A549 (cell line): ENCODE data around the gene PLA2G2D. TPM values are rescaled to one million over a fixed set of nuclear protein-coding genes. Genes with fewer than 3 reads are reported as not detected.

Source experiments
- ATAC-seq, 2 experiments: fragments of 200-7000 bp in 1 of 2; fragments of >200 bp in 1 of 2; cut with Nextera tagmentation in 1 of 2; cut with Tn5 transposase in 1 of 2; 3 replicates each; pipeline versions ENCODE4 v1.8.0 to v1.9.1; 2018 to 2020; ENCODE audit warnings: mild to moderate bottlenecking in 1 of 2, moderate library complexity in 1 of 2
- CTCF ChIA-PET: fragments of 300-600 bp; sonication (Branson Sonifier 250); formaldehyde crosslinking; extraction: SDS; loops from one replicate; lab custom pipeline; 2021; ENCODE audit warnings: antibody characterized with exemption, inconsistent platforms; lab: Yijun Ruan, JAX
- POLR2A ChIA-PET: fragments of 350-600 bp; formaldehyde crosslinking; extraction: SDS; loops from one replicate; lab custom pipeline; 2021; ENCODE audit warnings: antibody characterized with exemption, inconsistent platforms; lab: Yijun Ruan, JAX
- DNase-seq, 2 experiments: peaks; one replicate each; pipeline versions ENCODE4 v3.0.0 to v3.0.0-alpha.2; 2011 to 2016; ENCODE audit warnings: low read depth in 1 of 2, low spot score in 1 of 2
- FAIRE-seq: peaks from 2 replicates; lab custom pipeline; 2011; peaks lifted over from hg19 to GRCh38; lab: Jason Lieb, UNC
- H3K27ac ChIP-seq, 2 experiments: fragments of >200 bp; sonication (Bioruptor Twin); formaldehyde crosslinking; 3 replicates each; pipeline ENCODE4 v1.5.1; 2016 to 2017
- H3K4me1 ChIP-seq: fragments of >200 bp; sonication (Bioruptor Twin); formaldehyde crosslinking; 3 replicates; pipeline ENCODE4 v1.6.1; 2016
- H3K4me2 ChIP-seq: fragments of >200 bp; sonication (Bioruptor Twin); formaldehyde crosslinking; 3 replicates; pipeline ENCODE4 v1.6.1; 2016
- H3K4me3 ChIP-seq: fragments of >200 bp; sonication (Bioruptor Twin); formaldehyde crosslinking; 3 replicates; pipeline ENCODE4 v1.5.1; 2016
- H3K9me3 ChIP-seq: fragments of >200 bp; sonication (Bioruptor Twin); formaldehyde crosslinking; 3 replicates; pipeline ENCODE4 v1.6.1; 2016
- ELK1 ChIP-seq: fragments of 150-350 bp; IDR thresholded peaks from 2 replicates; pipeline ENCODE4 v1.6.1; 2014; ENCODE audit warnings: low read depth, mild to moderate bottlenecking, low read length
- ESRRA ChIP-seq: fragments of 150-350 bp; IDR thresholded peaks from 2 replicates; pipeline ENCODE4 v1.6.1; 2014; ENCODE audit warnings: mild to moderate bottlenecking, low read length, borderline replicate concordance
- FOSB ChIP-seq: fragments of 250-450 bp; sonication (Bioruptor Pico); IDR thresholded peaks from 2 replicates; pipeline ENCODE4 v1.5.0; 2020; ENCODE audit warnings: mild to moderate bottlenecking, moderate library complexity
- FOSL2 ChIP-seq, 2 experiments: fragments of 450-650 bp in 1 of 2; fragments of >200 bp in 1 of 2; sonication (Bioruptor Twin) in 1 of 2; formaldehyde crosslinking; IDR thresholded peaks; 2 replicates each; pipeline versions ENCODE4 v1.5.0 to v1.6.1; 2016 to 2020; ENCODE audit warnings: mild to moderate bottlenecking in 1 of 2, moderate library complexity in 1 of 2
- GATA3 ChIP-seq: IDR thresholded peaks from 2 replicates; pipeline ENCODE4 v1.6.1; 2012; ENCODE audit warnings: borderline replicate concordance
- MAX ChIP-seq: IDR thresholded peaks from 2 replicates; pipeline ENCODE4 v1.6.1; 2012
- MAZ ChIP-seq: fragments of 150-350 bp; IDR thresholded peaks from 2 replicates; pipeline ENCODE4 v1.6.1; 2014; ENCODE audit warnings: antibody characterized with exemption, low read depth, low read length, borderline replicate concordance
- MYC ChIP-seq: IDR thresholded peaks from 2 replicates; pipeline ENCODE4 v1.6.1; 2012; ENCODE audit warnings: mild to moderate bottlenecking, inconsistent platforms, low read length, improper control_type of control experiment, borderline replicate concordance
- POLR2A ChIP-seq: IDR thresholded peaks from 2 replicates; pipeline ENCODE4 v1.6.1; 2012; ENCODE audit warnings: mild to moderate bottlenecking, low read length
- RAD21 ChIP-seq, 2 experiments: fragments of >200 bp in 1 of 2; sonication (Bioruptor Twin) in 1 of 2; formaldehyde crosslinking in 1 of 2; IDR thresholded peaks in 1 of 2; conservative IDR thresholded peaks in 1 of 2; 2 replicates in 1 of 2; 3 replicates in 1 of 2; pipeline ENCODE4 v1.6.1; 2012 to 2018; ENCODE audit warnings: inconsistent platforms in 1 of 2
- SMC3 ChIP-seq: fragments of >200 bp; sonication (Bioruptor Twin); formaldehyde crosslinking; IDR thresholded peaks from 3 replicates; pipeline ENCODE4 v1.6.1; 2018; ENCODE audit warnings: inconsistent platforms
- TP53 ChIP-seq: fragments of 250-450 bp; sonication (Bioruptor Pico); IDR thresholded peaks from 2 replicates; pipeline ENCODE4 v1.5.0; 2021; ENCODE audit warnings: mild to moderate bottlenecking, moderate library complexity
- WGBS: methylation state at CpG from one replicate; pipeline ENCODE4 v1.1.6; 2017; ENCODE audit errors: missing lambda C conversion rate; 5-methylcytosine and 5-hydroxymethylcytosine counted together
- polyA plus RNA-seq, 4 experiments: library from polyadenylated mRNA; depleted of rRNA in 3 of 4; stranded (reverse); fragments of >200 nt; fragmentation: RNase III in 1 of 4; extraction: RNeasy Plus Mini Kit Qiagen cat#74134 plus additional on column Dnase treatment in 1 of 4; gene quantifications; 2 replicates in 3 of 4; 3 replicates in 1 of 4; pipeline ENCODE4 v1.2.3, GENCODE V29; 2011 to 2017
- TF ChIP-seq, protein P1 (sequence below): fragments of >200 bp; sonication (Bioruptor Twin); formaldehyde crosslinking; IDR thresholded peaks from 3 replicates; pipeline ENCODE4 v1.5.1; 2016

Gene PLA2G2D
- polyA plus RNA-seq, 2 of the 4 experiments (the other 2 are of a cell fraction), result not detected

- TF ChIP-seq, protein P1, sequence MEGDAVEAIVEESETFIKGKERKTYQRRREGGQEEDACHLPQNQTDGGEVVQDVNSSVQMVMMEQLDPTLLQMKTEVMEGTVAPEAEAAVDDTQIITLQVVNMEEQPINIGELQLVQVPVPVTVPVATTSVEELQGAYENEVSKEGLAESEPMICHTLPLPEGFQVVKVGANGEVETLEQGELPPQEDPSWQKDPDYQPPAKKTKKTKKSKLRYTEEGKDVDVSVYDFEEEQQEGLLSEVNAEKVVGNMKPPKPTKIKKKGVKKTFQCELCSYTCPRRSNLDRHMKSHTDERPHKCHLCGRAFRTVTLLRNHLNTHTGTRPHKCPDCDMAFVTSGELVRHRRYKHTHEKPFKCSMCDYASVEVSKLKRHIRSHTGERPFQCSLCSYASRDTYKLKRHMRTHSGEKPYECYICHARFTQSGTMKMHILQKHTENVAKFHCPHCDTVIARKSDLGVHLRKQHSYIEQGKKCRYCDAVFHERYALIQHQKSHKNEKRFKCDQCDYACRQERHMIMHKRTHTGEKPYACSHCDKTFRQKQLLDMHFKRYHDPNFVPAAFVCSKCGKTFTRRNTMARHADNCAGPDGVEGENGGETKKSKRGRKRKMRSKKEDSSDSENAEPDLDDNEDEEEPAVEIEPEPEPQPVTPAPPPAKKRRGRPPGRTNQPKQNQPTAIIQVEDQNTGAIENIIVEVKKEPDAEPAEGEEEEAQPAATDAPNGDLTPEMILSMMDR, result no peak
- no peak for TF ChIP-seq RAD21 (conservative IDR thresholded peaks at IDR 0.05 in 1 of 2, IDR thresholded peaks at IDR 0.05 in 1 of 2)
- TF ChIP-seq POLR2A, result no peak
These were observed 26.0 kb downstream of the PLA2G2D start (continued) for GRCh38 chr1:20093303-20093702.

- CTCF ChIA-PET, result interaction anchor here (0.6 to 4.0 kb wide), 5 partner anchors 10 to 173 kb away, joined by 3 to 18 read pairs (median 3); no protein-coding TSS in a partner anchor
- H3K4me2 ChIP-seq, result no peak overlapping the region
- H3K4me1 ChIP-seq, result no peaks in the 10 kb centered on the region
- POLR2A ChIA-PET, result no interaction called here
- 36% methylated on average over 6 of the region's 6 CpGs for WGBS
- ATAC-seq (no peak), FAIRE-seq (no peak), DNase-seq (no peak)
- no peak overlapping the region for H3K4me3 ChIP-seq
- no peak for TF ChIP-seq SMC3
- H3K27ac ChIP-seq, result no peak overlapping the region
- H3K9me3 ChIP-seq, result no peaks in the 10 kb centered on the region
These were observed 28.7 kb downstream of the PLA2G2D start for GRCh38 chr1:20090641-20091040.

DNA sequence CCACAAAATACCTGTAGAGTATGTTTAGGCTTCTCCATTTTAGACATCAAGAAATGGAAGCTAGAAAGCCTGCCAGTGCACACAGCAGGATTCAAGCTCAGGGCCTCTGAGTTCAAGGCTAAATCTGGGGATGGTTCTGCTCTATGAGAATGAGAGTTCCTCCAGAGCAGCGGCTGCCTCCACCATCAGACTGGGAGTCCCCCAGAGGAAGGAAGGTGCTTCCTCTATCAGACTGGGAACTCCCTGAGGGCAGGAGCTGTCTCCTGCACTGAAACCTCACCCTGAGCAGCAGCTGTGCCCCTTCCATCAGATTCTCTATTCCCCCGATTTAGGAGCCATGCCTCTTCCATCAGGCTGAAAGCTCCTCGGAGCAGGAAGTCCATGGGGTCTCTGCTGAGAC lies 29.2 kb downstream of the PLA2G2D start:
- 47% methylated on average over 2 of the region's 3 CpGs for WGBS

More for the DNA sequence above, 29.2 kb downstream of the PLA2G2D start:
- Histone ChIP-seq H3K4me2 (no peak overlapping the region), H3K4me1 (no peaks in the 10 kb centered on the region), H3K27ac (no peak overlapping the region), H3K4me3 (no peak overlapping the region), H3K9me3 (no peaks in the 10 kb centered on the region)
- FAIRE-seq, result no peak
- ChIA-PET POLR2A (no interaction called here), CTCF (interaction anchor here (0.6 to 4.0 kb wide), 5 partner anchors 11 to 173 kb away, joined by 3 to 18 read pairs (median 4); no protein-coding TSS in a partner anchor)
- TF ChIP-seq MAZ, result no peak
- no peak for TF ChIP-seq ELK1
- TF ChIP-seq, protein P1, result no peak
- TF ChIP-seq POLR2A, result no peak
- TF ChIP-seq FOSB, result no peak
- no peak for TF ChIP-seq MYC
- TF ChIP-seq MAX, result no peak
- no peak for TF ChIP-seq ESRRA
- no peak for TF ChIP-seq GATA3
- no peak for TF ChIP-seq FOSL2 (IDR thresholded peaks at IDR 0.05)
- TF ChIP-seq FOSL2 (CRISPR knock-in tag; IDR thresholded peaks at IDR 0.05), result no peak
- no peak for TF ChIP-seq TP53
- no peak for ATAC-seq
- no peak for DNase-seq
